ENCODE data around the gene KIF22. TPM values are rescaled to one million over a fixed set of nuclear protein-coding genes. Genes with fewer than 3 reads are reported as not detected.
A peak's percentile ranks its signal among the peaks of the same experiment; 100 is the strongest.
"Not testable (repeated sequence)": the region's sequence is repeated elsewhere in the genome, so short reads cannot be mapped to it uniquely, and the experiment has no call there.

KIF22 gene
- total and polyA plus RNA-seq, 9 of the 15 experiments (the other 6 are each of a cell fraction or from before 2014, with no cell fraction given): 8.7 to 232 (median 131) TPM

DNA sequence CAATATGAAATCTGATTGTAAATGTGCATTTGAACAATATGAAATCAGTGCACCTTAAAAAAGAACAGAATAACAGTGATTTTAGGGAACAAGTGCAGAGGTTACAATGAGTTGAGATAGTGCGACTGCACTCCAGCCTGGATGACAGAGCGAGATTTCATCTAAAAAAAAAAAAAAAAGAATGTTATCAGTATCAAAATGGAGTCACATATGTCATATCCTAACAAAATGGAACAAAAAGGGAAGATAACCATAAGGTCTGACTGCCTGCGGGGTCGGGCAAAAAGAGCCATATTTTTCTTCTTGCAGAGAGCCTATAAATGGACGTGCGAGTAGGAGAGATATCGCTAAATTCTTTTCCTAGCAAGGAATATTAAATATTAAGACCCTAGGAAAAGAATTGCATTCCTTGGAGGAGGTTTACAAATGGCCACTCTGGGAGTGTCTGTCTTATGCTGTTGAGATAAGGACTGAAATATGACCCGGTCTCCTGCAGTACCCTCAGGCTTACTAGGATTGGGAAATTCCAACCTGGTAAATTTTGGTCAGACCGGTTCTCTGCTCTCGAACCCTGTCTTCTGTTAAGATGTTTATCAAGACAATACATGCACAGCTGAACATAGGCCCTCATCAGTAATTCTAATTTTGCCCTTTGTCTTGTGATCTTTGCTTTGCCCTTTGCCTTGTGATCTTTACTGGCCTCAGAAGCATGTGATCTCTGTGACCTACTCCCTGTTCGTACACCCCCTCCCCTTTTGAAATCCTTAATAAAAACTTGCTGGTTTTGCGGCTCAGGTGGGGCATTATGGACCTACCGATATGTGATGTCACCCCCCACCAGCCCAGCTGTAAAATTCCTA, 7.2 kb upstream of the KIF22 start (continued):
- peak; percentile 78; the same call in 1 of the 2 replicates for TF ChIP-seq DIDO1 (tag; IDR thresholded peaks at IDR 0.05; ENCODE audit: low read depth)
- TF ChIP-seq BACH1 (tag; IDR thresholded peaks at IDR 0.05): peak; percentile 86
- TF ChIP-seq, protein P1, sequence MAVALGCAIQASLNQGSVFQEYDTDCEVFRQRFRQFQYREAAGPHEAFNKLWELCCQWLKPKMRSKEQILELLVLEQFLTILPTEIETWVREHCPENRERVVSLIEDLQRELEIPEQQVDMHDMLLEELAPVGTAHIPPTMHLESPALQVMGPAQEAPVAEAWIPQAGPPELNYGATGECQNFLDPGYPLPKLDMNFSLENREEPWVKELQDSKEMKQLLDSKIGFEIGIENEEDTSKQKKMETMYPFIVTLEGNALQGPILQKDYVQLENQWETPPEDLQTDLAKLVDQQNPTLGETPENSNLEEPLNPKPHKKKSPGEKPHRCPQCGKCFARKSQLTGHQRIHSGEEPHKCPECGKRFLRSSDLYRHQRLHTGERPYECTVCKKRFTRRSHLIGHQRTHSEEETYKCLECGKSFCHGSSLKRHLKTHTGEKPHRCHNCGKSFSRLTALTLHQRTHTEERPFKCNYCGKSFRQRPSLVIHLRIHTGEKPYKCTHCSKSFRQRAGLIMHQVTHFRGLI (CRISPR knock-in tag; IDR thresholded peaks at IDR 0.05): peak; percentile 97
- peak; percentile 42; the same call in 1 of the 2 replicates for TF ChIP-seq ZNF324 (CRISPR knock-in tag; IDR thresholded peaks at IDR 0.05)
- TF ChIP-seq, protein P2, sequence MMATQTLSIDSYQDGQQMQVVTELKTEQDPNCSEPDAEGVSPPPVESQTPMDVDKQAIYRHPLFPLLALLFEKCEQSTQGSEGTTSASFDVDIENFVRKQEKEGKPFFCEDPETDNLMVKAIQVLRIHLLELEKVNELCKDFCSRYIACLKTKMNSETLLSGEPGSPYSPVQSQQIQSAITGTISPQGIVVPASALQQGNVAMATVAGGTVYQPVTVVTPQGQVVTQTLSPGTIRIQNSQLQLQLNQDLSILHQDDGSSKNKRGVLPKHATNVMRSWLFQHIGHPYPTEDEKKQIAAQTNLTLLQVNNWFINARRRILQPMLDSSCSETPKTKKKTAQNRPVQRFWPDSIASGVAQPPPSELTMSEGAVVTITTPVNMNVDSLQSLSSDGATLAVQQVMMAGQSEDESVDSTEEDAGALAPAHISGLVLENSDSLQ (IDR thresholded peaks at IDR 0.05): peak; percentile 54
- TF ChIP-seq, protein P3, sequence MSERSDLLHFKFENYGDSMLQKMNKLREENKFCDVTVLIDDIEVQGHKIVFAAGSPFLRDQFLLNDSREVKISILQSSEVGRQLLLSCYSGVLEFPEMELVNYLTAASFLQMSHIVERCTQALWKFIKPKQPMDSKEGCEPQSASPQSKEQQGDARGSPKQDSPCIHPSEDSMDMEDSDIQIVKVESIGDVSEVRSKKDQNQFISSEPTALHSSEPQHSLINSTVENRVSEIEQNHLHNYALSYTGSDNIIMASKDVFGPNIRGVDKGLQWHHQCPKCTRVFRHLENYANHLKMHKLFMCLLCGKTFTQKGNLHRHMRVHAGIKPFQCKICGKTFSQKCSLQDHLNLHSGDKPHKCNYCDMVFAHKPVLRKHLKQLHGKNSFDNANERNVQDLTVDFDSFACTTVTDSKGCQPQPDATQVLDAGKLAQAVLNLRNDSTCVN (CRISPR knock-in tag; IDR thresholded peaks at IDR 0.05): peak; percentile 85; the same call in 1 of the 2 replicates
- TF ChIP-seq HDAC8 (tag; IDR thresholded peaks at IDR 0.05): peak; percentile 95
- TF ChIP-seq ZNF584 (CRISPR knock-in tag; IDR thresholded peaks at IDR 0.05; ENCODE audit: low read depth): peak; percentile 81
- TF ChIP-seq, protein P4, sequence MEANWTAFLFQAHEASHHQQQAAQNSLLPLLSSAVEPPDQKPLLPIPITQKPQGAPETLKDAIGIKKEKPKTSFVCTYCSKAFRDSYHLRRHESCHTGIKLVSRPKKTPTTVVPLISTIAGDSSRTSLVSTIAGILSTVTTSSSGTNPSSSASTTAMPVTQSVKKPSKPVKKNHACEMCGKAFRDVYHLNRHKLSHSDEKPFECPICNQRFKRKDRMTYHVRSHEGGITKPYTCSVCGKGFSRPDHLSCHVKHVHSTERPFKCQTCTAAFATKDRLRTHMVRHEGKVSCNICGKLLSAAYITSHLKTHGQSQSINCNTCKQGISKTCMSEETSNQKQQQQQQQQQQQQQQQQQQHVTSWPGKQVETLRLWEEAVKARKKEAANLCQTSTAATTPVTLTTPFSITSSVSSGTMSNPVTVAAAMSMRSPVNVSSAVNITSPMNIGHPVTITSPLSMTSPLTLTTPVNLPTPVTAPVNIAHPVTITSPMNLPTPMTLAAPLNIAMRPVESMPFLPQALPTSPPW (CRISPR knock-in tag; IDR thresholded peaks at IDR 0.05): peak; percentile 58; the same call in 1 of the 2 replicates
- TF ChIP-seq, protein P5, sequence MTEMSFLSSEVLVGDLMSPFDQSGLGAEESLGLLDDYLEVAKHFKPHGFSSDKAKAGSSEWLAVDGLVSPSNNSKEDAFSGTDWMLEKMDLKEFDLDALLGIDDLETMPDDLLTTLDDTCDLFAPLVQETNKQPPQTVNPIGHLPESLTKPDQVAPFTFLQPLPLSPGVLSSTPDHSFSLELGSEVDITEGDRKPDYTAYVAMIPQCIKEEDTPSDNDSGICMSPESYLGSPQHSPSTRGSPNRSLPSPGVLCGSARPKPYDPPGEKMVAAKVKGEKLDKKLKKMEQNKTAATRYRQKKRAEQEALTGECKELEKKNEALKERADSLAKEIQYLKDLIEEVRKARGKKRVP (CRISPR knock-in tag; IDR thresholded peaks at IDR 0.05): peak; percentile 86
- peak; percentile 84; the same call in 1 of the 2 replicates for TF ChIP-seq ZNF76 (CRISPR knock-in tag; IDR thresholded peaks at IDR 0.05; ENCODE audit: borderline replicate concordance)
- not testable (repeated sequence) for TF ChIP-seq NR2C1 (IDR thresholded peaks at IDR 0.05); NR2C2 (CRISPR knock-in tag; IDR thresholded peaks at IDR 0.05); MYC (IDR thresholded peaks at IDR 0.05; ENCODE audit: low read depth, low read length)
- peak; percentile 83 for TF ChIP-seq NR2C1 (tag; IDR thresholded peaks at IDR 0.05)
- TF ChIP-seq ZNF197 (CRISPR knock-in tag; IDR thresholded peaks at IDR 0.05; ENCODE audit: low read depth): peak; percentile 96
- TF ChIP-seq NR2C2 (tag; IDR thresholded peaks at IDR 0.05): peak; percentile 75
- peak; percentile 47; the same call in 1 of the 2 replicates for TF ChIP-seq ZNF384 (IDR thresholded peaks at IDR 0.05; ENCODE audit: low read depth, low read length)
- TF ChIP-seq MYC (CRISPR knock-in tag; IDR thresholded peaks at IDR 0.05; ENCODE audit: borderline replicate concordance, low read depth): peak; percentile 80
- TF ChIP-seq FOXJ2 (tag; IDR thresholded peaks at IDR 0.05): peak; percentile 18; the same call in 1 of the 2 replicates
- TF ChIP-seq RCOR1 (IDR thresholded peaks at IDR 0.05; ENCODE audit: borderline replicate concordance in 1 of 2, low read depth in 2 of 2, low read length in 2 of 2): peak; percentile 36 to 89; a peak in 3 of 4 replicates

Measured in K562 (cell line).